ENCODE data around the gene LTBP2. TPM values are rescaled to one million over a fixed set of nuclear protein-coding genes. Genes with fewer than 3 reads are reported as not detected.

The LTBP2 gene
- total and polyA plus RNA-seq, 3 donors from 2014 or later, result 19.6 to 45.3 (median 23.3) TPM

DNA sequence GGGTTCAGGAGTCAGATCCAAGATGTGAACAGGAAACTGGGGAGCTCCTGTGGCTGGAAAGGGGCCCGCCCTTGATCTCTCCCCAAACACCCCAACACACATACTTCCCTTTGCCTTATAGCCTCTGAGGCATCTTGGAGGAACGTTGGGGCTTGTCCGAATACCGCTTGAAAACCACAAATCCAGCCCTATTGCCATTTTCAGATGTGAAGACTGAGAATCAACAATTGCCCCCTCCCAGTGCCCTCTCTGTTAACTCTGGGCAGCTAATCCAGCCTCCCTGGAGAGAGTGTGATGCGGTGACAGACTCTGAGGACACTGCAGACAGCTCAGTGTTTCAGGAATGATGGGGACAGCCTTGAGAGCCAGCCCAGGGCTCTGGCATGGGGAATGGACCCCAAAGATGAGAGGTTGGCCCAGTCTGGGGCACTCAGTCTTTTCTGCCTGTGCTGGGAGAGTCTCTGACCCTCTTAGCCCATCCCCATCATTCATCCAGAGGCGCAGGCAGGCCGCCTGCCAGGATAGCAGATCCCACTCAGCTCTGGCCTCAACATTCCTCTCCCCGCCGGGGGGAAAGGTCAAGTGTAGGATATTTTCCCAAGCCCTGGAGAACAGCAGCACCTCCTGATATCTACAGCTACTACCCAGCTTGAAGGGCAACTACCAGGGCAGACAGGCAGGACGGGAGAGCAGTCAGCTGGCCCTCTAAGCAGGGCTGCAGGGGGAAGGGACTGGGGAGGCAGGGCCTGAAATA is 24.6 kb upstream of the LTBP2 start:
- Histone ChIP-seq H3K9me3 (no peaks in the 10 kb centered on the region), H3K27ac (no peak overlapping the region), H3K36me3 (ENCODE audit: low read depth, missing control alignments) (no peaks in the 10 kb centered on the region), H3K4me1 (peaks cover 4% of the 10 kb centered on the region), H3K27me3 (no peaks in the 10 kb centered on the region), H3K4me3 (no peak overlapping the region)
- DNase-seq, result no peak
- intact Hi-C loops (cut with DNase I; ENCODE audit: low total_unique reads), result no loop called here
- 90 to 95% methylated on average over 9 to 10 of the region's 10 CpGs for WGBS, 2 donors
- TF ChIP-seq, protein P1, sequence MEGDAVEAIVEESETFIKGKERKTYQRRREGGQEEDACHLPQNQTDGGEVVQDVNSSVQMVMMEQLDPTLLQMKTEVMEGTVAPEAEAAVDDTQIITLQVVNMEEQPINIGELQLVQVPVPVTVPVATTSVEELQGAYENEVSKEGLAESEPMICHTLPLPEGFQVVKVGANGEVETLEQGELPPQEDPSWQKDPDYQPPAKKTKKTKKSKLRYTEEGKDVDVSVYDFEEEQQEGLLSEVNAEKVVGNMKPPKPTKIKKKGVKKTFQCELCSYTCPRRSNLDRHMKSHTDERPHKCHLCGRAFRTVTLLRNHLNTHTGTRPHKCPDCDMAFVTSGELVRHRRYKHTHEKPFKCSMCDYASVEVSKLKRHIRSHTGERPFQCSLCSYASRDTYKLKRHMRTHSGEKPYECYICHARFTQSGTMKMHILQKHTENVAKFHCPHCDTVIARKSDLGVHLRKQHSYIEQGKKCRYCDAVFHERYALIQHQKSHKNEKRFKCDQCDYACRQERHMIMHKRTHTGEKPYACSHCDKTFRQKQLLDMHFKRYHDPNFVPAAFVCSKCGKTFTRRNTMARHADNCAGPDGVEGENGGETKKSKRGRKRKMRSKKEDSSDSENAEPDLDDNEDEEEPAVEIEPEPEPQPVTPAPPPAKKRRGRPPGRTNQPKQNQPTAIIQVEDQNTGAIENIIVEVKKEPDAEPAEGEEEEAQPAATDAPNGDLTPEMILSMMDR (IDR thresholded peaks at IDR 0.05), result no peak
- no peak for TF ChIP-seq POLR2A (IDR thresholded peaks at IDR 0.05)

DNA sequence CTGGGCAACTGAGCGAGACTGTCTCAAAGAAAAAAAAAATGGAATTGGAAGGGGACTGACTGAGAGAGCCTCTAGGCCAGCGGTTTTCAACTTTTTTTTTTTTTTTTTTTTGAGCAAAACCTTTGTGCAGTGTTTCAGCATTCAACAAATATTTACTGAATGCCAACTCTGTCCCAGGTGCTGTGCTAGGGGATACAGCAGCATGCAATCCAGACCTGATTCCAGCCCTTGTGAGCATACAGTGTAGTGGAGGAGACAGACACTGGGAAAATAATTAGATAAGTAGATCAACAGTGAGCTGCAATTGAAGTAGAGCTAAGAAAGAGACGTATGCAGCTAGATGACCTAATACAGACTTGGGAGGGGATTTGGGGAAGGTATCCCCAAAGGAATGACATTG is 23.8 kb upstream of the LTBP2 start:
- 83 to 93% methylated on average over 3 of the region's 3 CpGs for WGBS, 2 donors
- intact Hi-C loops (cut with DNase I; ENCODE audit: low total_unique reads), result no loop called here
- no peaks in the 10 kb centered on the region for H3K27me3 ChIP-seq
- no peaks in the 10 kb centered on the region for H3K9me3 ChIP-seq
- no peak for DNase-seq
- H3K36me3 ChIP-seq (ENCODE audit: low read depth, missing control alignments), result no peaks in the 10 kb centered on the region
- H3K27ac ChIP-seq, result no peak overlapping the region
- no peak overlapping the region for H3K4me3 ChIP-seq
- no peak for TF ChIP-seq POLR2A (IDR thresholded peaks at IDR 0.05)
- TF ChIP-seq, protein P1 (IDR thresholded peaks at IDR 0.05), result no peak
- H3K4me1 ChIP-seq, result peaks cover 9% of the 10 kb centered on the region

DNA sequence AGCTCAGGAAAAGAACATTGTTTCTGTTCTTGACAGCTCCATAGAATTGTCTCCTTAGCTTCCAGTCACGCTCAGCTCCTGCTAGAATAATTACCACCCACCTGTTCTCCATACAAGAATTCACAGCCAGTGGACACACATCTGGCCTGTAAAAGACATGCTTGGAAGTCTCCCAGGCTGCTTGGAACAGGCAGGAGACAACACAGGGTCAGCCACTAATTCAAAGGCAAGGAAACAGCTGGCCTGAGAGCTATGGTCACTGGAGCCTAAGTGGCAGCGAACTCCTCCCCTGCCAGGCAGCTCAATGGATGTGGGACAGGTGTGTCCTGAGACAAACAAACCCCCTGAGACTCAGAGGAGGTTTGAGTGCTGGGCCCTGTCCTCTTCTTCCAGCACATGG is 22.9 kb upstream of the LTBP2 start:
- H3K9me3 ChIP-seq, result no peaks in the 10 kb centered on the region
- TF ChIP-seq POLR2A (IDR thresholded peaks at IDR 0.05), result no peak
- TF ChIP-seq, protein P1 (IDR thresholded peaks at IDR 0.05), result no peak
- intact Hi-C loops (cut with DNase I; ENCODE audit: low total_unique reads), result no loop called here
- no peak overlapping the region for H3K4me3 ChIP-seq
- 59 to 60% methylated on average over 2 of the region's 2 CpGs for WGBS, 2 donors
- H3K27me3 ChIP-seq, result no peaks in the 10 kb centered on the region
- no peaks in the 10 kb centered on the region for H3K36me3 ChIP-seq (ENCODE audit: low read depth, missing control alignments)
- no peak for DNase-seq
- H3K4me1 ChIP-seq, result peaks cover 9% of the 10 kb centered on the region
- no peak overlapping the region for H3K27ac ChIP-seq

DNA sequence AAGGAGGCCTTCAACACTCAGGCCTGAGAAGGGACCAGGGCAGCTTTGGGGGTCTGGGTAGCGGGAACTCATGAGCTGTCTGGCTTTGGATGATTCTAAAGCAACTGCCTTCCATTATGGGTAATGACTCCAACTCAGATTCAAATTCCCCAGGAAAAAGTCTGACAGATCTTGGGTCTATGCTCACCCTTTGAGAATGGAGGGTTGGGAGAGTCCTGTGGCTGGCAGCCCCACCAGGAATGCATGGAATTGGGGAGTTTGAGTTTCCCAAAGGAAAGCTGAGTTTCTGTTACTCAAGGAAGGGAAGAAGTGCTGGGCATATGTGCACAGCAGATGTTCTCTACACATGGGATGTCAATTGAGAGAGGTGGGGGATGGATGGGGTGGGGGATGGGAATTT is 22.4 kb upstream of the LTBP2 start:
- TF ChIP-seq POLR2A (IDR thresholded peaks at IDR 0.05), result no peak
- TF ChIP-seq, protein P1 (IDR thresholded peaks at IDR 0.05), result no peak
- H3K4me1 ChIP-seq, result peaks cover 9% of the 10 kb centered on the region
- no peak for DNase-seq
- no peaks in the 10 kb centered on the region for H3K36me3 ChIP-seq (ENCODE audit: low read depth, missing control alignments)
- no peak overlapping the region for H3K4me3 ChIP-seq
- H3K9me3 ChIP-seq, result no peaks in the 10 kb centered on the region
- intact Hi-C loops (cut with DNase I; ENCODE audit: low total_unique reads), result no loop called here
- 94 to 100% methylated on average over 1 of the region's 1 CpG for WGBS, 2 donors
- H3K27me3 ChIP-seq, result no peaks in the 10 kb centered on the region
- no peak overlapping the region for H3K27ac ChIP-seq

Measured in testis (tissue), 3 donors.